ENCODE measurements around the gene ELMO1. TPM values are rescaled to one million over a fixed set of nuclear protein-coding genes. Genes with fewer than 3 reads are reported as not detected.

ELMO1 gene
- total RNA-seq, 1 experiment from 2014 or later: 0.36 TPM

DNA sequence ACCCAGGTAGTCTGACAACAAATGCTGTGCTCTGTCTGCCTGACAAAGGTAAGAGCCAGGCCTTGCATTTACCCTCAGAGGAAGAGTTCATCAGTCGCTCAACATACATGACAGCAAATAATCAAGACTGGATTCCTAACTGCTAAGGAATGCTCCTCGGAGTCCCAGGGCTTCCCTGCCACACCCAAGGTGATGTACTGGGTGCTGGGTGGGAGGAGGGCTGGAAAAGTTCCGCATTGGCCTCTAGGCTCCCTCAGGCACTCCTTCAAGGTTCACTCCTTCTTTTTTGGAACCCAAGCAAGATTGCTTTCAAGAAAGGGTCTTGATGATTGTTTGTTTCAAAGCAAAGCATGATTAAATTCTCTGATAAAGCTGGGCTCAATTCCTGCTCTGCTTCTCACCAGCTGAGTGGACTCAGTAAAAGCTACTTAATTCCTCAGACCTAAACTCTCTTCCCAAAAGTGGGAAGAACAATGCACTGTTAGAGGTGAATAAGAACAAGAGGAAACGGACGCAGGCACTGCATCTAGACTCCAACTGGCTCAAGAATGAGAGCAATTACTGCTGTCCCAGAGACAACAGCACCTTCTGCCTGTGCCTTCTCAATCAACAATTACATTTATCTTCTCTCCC is 173.5 kb downstream of the ELMO1 start:
- no peak for DNase-seq (ENCODE audit: low read depth)

DNA sequence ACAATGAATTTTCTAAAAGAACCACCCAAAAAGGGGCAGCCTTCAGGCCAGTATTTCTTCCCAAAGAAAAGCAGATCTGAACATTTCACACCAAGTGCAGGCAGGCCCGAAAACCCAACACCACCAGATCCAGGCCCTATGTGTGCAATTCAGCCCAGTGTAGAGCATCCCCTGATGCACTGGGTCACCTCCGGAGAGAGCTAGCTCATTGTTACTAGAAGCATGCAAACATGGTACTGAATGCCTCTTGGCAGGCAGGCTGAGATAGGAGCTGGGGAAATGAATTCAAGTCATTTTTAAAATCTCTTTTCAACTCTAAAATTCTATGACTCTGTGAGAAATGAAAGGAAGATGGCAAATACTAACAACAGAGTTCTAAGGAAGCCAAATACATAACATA is 174.8 kb downstream of the ELMO1 start:
- no peak for DNase-seq (ENCODE audit: low read depth)

DNA sequence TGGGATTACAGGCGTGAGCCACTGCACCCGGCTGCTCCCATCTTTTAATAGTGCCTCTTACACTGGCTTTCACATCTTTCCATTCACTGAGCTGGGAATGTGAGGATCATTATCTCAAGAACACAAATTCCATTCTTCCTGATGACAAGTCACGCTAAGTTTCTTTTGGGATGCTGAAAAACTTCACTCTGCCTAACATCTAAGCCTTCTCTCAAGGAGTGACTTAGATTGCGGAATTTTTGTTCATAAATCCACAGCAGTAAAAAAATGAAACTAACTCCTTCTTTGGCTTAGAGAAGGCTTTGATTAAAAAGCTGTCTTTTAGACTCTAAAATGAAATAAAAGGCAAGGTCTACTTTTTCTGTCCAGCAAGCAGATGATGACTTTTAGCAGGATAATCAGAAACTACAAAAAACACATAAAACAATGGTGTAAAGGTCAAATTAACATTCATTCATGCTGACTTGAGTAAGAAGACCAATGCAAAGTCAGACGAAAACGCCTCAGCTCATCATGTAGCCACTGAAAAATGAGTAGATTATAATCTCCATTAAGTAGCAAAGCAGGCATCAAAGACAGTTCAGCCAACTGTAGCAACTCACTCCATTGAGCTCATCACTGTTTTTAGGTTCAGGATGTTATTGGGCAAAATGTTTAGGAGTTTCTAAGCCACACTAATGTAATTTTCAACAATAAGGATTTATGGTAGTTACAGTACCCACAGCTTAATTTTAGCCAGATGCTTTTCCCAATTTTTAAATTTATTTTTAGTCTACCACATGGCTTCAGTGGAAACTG is 178.8 kb downstream of the ELMO1 start:
- DNase-seq (ENCODE audit: low read depth): peak; percentile 8

DNA sequence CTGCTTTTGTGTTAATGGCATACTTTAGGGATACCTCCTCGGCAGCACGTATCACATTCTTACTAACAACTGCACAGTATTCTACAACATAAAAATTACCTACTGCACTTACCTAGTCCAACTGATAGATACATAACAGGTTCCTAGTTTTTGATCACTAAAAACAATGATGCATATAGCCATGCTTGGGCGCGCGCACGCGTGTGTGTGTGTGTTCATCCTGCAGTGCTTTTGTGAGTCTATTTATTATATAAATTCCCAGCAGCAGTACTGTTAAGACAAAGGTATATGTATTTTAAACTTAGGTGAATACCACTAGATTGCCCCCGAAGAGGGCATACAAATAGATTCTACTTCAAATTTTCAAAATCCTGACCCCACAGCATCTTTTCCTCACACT is 181.4 kb downstream of the ELMO1 start:
- DNase-seq (ENCODE audit: low read depth): no peak

DNA sequence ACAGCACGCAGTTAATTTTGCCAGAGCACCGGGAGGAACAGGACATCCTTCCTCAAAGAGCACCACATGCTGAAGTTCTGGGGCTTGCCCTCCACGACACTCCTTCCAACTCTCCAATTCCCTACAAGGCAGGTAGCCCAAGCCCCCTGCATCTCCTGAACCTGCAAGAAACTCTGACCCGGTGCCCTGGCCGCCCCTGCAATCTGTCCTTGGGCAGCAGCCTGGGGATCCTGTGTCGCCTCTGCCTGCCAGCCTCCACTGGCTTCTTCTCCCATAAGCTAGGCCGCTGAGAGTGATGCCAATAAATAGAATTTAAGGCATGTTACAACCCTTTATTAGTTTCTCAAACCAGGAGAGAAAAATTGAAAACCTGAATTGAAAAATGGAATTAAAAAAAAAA is 182.8 kb downstream of the ELMO1 start:
- DNase-seq (ENCODE audit: low read depth): no peak

DNA sequence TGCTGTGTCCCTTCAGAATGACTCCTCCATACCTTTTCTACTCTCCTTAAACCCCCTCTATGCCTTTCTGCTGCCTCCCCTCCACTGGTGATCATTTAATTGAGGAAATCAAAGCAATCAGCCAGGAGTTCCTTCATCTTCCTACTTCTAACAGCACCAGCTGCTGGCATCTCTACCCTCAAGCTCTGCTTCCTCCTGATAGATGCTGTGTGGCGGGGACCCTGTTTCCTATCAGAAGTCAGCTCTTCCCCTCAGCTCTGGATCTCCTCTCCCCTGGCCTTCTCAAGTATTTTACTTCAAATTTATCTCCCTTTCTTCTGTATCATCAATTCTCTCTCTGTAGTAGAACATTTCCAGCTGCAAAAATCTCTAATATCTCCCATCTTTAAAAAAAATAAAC is 183.7 kb downstream of the ELMO1 start:
- DNase-seq (ENCODE audit: low read depth): no peak

DNA sequence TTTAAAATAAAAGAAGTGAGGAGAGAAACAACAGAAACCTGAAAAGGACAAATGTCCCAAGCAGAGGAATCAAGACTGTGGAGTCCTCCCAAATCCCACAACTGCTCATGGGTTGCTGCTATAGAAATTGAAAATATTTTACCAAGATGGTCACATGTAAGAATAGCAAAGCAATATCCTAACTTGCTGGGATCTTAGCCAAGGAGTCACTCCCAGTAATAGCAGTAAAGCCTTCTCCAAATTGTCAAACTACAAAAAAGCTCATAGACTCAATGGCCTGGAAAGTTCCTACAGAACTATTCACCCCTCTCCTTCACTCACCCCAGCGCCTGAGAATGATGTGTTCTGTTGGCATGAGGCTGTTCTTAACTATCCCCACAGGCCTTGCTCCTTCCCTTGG is 186.5 kb downstream of the ELMO1 start:
- no peak for DNase-seq (ENCODE audit: low read depth)

DNA sequence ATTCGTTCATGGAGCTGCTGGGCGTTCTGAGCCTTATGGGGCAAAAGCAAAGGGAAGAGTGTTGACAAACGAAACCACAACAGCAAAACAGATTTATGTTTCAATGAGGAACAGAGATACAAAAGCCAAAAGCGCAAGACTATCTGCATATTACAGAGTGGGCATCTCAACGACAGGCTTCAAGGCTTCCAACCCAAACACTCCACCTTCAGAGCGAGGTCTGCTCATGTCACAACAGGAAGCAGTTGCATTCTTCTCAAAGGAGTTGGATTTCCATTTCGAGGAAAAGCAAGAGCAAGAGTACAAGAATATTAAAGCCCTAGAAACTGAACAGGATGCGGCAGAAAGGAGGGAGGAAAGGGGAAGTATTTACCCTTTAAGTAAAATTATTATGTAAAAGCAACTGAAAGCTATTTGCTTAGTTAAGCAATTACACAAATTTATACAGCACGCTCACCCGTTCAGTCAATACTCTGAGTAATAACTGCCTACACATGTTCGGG is 189.3 kb downstream of the ELMO1 start:
- DNase-seq (ENCODE audit: low read depth): no peak

DNA sequence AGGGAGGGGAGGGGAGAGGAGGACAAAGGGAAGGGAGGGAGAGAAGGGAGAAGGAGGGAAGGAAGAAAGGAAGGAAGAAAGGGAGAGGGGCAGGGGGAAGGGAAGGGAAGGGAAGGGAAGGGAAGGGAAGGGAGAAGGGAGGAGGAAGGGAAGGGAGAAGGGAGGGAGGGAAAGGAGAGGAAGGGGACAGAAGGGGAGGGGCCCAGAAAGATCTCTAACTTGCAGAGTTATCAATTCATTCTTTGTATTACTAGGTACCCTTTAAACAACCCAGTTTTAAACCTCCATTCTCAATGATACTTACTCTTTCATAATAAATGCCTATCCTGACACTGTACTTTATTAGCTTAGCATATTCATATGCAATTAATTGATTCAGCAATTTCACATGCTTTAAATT is 192.0 kb downstream of the ELMO1 start:
- DNase-seq (ENCODE audit: low read depth): no peak

DNA sequence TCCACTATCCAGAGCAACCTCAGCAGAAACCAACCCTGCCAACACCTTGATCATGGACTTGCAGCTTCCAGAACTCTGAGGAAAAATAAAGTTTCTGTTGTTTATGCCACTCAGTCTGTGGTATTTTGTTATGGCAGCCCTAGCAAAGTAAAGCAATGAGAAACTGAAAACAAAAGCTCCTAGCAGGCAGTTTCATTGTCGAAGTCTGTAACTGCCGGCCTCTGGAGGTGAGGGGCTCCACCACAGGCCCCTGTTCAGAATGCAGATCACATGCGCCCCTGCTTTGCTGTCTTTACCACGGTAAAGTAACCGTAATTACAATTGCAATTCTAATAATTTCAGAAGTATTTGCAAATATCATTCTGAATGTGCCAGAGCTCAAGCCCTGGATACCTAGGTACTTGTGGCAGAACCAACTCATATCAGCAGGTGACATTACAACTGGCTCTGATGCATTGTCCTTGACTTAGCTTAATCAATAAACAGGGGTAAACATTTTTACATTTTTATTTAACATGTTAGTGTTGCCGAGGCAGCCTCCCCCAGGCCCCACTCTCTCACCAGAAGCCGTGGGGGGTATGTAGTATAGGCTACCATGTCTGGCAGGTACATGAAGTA is 193.2 kb downstream of the ELMO1 start:
- no peak for DNase-seq (ENCODE audit: low read depth)

DNA sequence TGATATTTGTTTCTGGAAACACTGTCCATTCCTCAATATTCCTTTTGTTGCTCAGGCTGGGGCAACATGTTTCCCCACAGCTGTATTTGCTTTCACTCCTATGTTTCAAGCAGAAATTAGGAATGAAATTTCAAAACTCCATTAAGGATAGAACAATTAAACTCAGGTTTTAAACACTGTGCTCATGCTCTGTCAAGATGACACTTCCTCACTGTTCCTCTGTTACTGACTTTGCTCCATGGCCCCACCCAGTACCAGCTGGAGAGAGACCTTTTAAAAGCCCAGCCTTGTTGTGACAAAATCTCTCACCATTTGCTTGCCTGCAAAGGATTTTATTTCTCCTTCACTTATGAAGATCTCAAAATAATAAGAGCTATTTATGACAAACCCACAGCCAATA is 197.4 kb downstream of the ELMO1 start:
- no peak for DNase-seq (ENCODE audit: low read depth)

DNA sequence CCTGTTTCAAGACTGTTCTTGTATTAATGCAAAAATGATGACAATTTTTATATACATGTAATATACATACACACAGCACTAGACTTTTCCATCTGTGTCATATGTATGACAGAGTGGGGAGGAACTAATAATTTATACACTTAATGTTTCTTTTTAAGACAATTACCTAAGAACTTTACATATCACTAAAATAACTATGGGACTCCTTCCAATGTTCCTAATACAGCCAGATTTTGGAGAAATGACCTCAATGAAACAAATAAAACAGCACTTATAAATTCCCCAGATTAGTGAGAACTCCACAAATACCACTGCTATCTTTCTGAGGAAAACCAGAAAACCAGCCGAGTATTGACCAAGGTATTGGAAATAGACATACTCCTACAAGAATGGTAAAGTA is 199.4 kb downstream of the ELMO1 start:
- DNase-seq (ENCODE audit: low read depth): no peak

DNA sequence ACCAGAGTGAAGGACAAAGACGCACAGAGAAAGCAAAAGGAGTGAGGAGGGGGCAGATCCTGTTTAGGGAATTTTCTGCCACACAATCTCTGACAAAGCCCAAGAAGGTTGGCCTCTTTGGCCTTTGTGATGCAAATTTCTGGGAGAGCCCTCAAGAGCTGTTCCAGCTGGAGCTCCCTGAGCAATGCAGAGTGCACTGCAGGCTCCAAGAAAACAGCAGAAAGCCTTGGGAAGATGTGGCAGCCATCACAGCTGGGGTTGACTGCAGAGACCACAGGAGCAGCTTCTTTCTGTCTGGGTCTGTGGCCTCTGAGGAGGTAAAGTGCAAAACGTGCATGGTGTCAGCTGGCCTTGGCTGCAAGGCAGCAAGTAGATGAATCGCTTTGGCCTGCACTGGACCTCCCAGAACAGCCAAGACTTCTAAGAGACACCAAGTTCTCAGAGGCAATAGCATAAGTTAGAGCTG is 200.2 kb downstream of the ELMO1 start:
- DNase-seq (ENCODE audit: low read depth): no peak

DNA sequence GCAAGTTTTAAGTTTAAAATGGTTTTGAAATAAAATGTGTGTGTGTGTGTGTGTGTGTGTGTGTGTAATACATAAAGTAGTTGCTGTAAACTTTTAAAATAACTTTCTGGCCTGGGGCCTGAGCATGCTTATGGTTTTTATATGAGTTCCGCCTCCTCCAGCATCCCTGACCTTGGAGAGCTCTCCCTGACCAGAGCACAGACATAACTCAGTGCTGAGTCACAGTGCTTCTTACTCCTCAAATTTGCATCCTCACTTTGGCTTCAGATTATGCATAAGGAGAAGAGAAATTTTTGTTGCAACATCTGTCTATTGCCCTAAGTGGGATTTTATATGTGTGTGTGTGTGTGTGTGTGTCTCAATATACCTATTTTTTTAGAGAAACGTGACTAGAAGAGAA is 200.8 kb downstream of the ELMO1 start:
- peak; percentile 15 for DNase-seq (ENCODE audit: low read depth)

DNA sequence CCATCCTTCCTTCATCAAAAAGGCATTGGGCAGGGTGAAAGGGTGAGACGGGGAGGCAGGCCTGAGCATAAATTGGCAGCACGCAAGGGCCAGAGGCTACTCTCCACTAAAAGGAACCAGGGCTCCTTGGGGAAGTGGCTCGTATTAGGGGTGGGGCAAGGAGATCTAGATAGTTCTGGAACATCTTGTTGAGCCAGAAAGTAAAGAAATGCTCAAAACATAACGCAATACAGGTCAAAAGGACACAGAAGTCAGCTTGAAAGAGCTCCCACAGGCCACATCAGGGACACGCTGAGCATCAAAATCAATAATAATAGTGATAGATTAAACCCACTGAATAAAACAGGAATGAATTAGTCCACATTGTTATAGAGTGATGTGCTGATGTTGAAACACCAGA is 203.1 kb downstream of the ELMO1 start:
- no peak for DNase-seq (ENCODE audit: low read depth)

DNA sequence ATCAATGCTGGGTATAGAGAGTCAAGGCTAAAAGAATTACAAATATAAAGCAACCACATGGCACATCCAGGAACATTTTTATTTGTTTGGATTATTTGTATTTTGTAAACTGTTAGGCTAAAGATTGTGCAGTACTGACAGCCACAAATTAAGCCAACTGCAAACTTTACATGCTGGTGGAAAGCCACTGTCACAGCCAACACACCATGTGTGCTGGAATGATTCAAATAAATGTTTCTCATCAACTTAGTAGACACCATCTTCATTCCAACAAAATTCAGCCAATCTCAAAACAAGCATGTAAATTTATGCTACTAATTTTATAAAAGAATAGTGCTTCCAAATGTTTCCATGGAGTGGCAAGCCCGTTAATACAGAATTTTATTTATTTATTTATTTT is 211.8 kb downstream of the ELMO1 start:
- no peak for DNase-seq (ENCODE audit: low read depth)

DNA sequence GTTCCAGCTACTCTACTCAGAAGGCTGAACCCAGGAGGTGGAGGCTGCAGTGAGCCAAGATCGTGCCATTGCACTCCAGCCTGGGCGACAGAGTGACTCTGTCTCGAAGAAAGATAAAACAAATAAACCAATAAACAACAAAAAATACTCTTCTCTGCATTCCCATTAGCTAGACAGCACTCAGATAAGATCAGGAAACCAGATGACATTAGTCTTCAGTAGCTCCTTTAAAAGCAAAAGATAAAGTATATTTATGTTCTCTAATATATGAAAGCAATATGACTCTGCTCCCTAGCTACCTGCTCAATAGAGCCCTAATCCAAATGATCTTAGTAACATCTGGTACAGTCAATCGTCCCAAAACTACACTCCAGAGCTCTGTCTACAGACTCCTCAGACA is 212.9 kb downstream of the ELMO1 start:
- DNase-seq (ENCODE audit: low read depth): no peak

DNA sequence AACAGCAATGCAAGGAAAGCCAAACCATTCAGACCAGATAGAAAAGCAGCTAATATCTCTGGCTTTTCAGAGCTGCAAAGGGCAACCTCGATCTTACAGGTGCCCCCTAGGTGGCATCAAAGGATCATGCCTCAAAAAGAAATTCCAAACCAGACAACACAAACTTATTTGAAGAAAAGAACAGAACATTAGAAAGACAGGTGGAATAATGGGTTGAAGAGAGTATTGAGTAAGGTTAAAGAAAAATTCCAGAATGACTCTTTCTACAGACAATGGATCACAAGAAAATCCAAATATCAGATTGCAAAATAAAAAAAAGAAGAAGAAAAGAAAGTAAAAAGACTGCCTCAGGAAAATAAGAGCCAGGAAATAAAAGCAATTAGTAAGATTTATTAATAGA is 213.7 kb downstream of the ELMO1 start:
- DNase-seq (ENCODE audit: low read depth): no peak

DNA sequence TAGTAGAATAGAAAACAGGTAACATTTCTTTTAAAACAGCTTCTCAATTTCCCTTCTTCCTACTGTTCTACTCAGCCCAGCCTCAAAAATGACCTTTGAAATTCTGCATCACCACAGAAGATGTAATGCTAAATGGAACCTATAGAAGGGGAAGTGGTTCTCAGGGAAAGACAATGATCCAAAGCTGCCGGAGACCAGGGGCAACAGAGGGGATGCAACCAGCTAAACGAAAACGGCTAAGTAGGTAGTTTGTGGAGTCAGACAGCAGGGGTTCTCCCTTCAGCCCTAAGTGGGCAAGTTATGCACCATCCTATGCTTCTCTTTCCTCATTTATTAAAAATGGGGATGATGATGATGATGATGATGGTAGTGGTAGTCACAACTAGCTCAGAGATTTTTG is 214.3 kb downstream of the ELMO1 start:
- DNase-seq (ENCODE audit: low read depth): no peak

DNA sequence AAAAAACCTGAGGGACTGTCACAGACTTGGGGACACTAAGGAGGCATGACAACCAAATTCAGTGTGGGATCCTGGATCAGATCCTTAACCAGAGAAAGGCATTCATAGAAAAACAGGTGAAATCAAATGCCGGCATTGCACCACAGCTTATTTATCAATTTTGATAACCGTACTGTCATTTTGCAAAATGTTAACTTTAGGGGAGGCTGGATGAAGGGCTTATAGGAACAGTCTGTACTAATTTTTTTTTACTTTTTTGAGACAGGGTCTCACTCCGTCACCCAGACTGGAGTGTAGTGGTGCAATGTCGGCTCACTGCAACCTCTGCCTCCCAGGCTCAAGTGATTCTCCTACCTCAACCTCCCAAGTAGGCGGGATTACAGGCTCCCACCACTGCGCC is 217.1 kb downstream of the ELMO1 start:
- no peak for DNase-seq (ENCODE audit: low read depth)

DNA sequence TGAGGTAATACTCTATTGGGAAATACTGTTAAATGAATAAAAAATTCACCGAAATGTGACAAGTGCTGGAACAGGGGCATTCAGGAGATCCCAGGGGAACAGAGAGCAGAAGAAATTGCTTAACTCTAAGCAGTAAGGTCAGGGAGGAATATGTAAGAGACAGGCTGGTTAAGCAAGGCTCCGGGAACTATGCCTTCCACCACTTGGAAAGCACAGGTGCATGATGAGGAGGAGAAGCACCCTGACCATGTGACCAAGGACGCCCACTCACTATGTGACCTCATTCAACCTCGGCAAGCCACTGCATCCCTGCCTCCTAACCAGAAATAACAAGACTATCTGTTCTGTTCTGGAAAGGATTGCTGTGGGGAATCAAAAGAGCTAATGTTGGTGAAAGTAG is 218.4 kb downstream of the ELMO1 start:
- DNase-seq (ENCODE audit: low read depth): no peak

DNA sequence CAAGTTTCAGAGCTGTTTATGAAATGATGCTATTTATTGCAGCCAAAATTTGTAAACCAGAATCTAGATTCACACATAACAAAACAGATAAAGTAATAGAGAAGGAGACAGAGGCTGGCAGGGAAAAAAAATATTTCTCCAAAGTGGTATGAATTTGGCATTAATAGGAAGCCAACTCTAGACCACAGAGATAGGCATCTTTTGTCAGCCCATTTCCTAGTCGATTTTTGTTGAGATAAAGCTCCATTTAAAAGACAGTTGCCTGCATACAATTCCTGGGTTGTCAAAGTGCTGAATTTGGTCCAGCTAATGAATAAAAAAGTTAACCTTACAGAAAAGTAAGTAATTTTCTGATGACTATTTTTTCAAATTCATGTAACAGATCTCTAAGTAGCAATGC is 219.3 kb downstream of the ELMO1 start:
- no peak for DNase-seq (ENCODE audit: low read depth)

Data from RPMI7951 (cell line).